A549 (cell line): ENCODE measurements around the gene SCARF1. TPM values are rescaled to one million over a fixed set of nuclear protein-coding genes. Genes with fewer than 3 reads are reported as not detected.

Experiments
- ATAC-seq, 2 experiments: fragments of 200-7000 bp in 1 of 2; fragments of >200 bp in 1 of 2; cut with Nextera tagmentation in 1 of 2; cut with Tn5 transposase in 1 of 2; 3 replicates each; pipeline versions ENCODE4 v1.8.0 to v1.9.1; 2018 to 2020; ENCODE audit warnings: mild to moderate bottlenecking in 1 of 2, moderate library complexity in 1 of 2
- CTCF ChIA-PET: fragments of 300-600 bp; sonication (Branson Sonifier 250); formaldehyde crosslinking; extraction: SDS; loops from one replicate; lab custom pipeline; 2021; ENCODE audit warnings: antibody characterized with exemption, inconsistent platforms; lab: Yijun Ruan, JAX
- POLR2A ChIA-PET: fragments of 350-600 bp; formaldehyde crosslinking; extraction: SDS; loops from one replicate; lab custom pipeline; 2021; ENCODE audit warnings: antibody characterized with exemption, inconsistent platforms; lab: Yijun Ruan, JAX
- DNase-seq, 2 experiments: peaks; one replicate each; pipeline versions ENCODE4 v3.0.0 to v3.0.0-alpha.2; 2011 to 2016; ENCODE audit warnings: low read depth in 1 of 2, low spot score in 1 of 2
- FAIRE-seq: peaks from 2 replicates; lab custom pipeline; 2011; peaks lifted over from hg19 to GRCh38; lab: Jason Lieb, UNC
- H3K27ac ChIP-seq, 2 experiments: fragments of >200 bp; sonication (Bioruptor Twin); formaldehyde crosslinking; 3 replicates each; pipeline ENCODE4 v1.5.1; 2016 to 2017
- H3K4me1 ChIP-seq: fragments of >200 bp; sonication (Bioruptor Twin); formaldehyde crosslinking; 3 replicates; pipeline ENCODE4 v1.6.1; 2016
- H3K4me2 ChIP-seq: fragments of >200 bp; sonication (Bioruptor Twin); formaldehyde crosslinking; 3 replicates; pipeline ENCODE4 v1.6.1; 2016
- H3K4me3 ChIP-seq: fragments of >200 bp; sonication (Bioruptor Twin); formaldehyde crosslinking; 3 replicates; pipeline ENCODE4 v1.5.1; 2016
- H3K9me3 ChIP-seq: fragments of >200 bp; sonication (Bioruptor Twin); formaldehyde crosslinking; 3 replicates; pipeline ENCODE4 v1.6.1; 2016
- CBX2 ChIP-seq: fragments of 200-600 bp; sonication (generic); IDR thresholded peaks from 2 replicates; pipeline ENCODE4 v1.6.1; 2016; ENCODE audit warnings: low read depth, mild to moderate bottlenecking, borderline replicate concordance
- CEBPB ChIP-seq, 2 experiments: fragments of >200 bp in 1 of 2; sonication (Bioruptor Twin) in 1 of 2; formaldehyde crosslinking in 1 of 2; IDR thresholded peaks; 2 replicates each; pipeline ENCODE4 v1.6.1; 2012 to 2016
- HDAC2 ChIP-seq: fragments of 200-600 bp; sonication (generic); IDR thresholded peaks from 2 replicates; pipeline ENCODE4 v1.6.1; 2016
- HEYL ChIP-seq: fragments of 250-450 bp; sonication (Bioruptor Pico); IDR thresholded peaks from 2 replicates; pipeline ENCODE4 v1.8.0; 2021; ENCODE audit warnings: mild to moderate bottlenecking, moderate library complexity
- KDM5A ChIP-seq: fragments of 200-600 bp; sonication (generic); IDR thresholded peaks from 2 replicates; pipeline ENCODE4 v1.6.1; 2016; ENCODE audit warnings: antibody characterized with exemption, mild to moderate bottlenecking
- MAZ ChIP-seq: fragments of 150-350 bp; IDR thresholded peaks from 2 replicates; pipeline ENCODE4 v1.6.1; 2014; ENCODE audit warnings: antibody characterized with exemption, low read depth, low read length, borderline replicate concordance
- PHF8 ChIP-seq: fragments of 200-600 bp; sonication (generic); IDR thresholded peaks from 2 replicates; pipeline ENCODE4 v1.6.1; 2016; ENCODE audit warnings: low read depth, mild to moderate bottlenecking, antibody characterized with exemption, moderate library complexity, borderline replicate concordance
- POLR2AphosphoS2 ChIP-seq: conservative IDR thresholded peaks from 2 replicates; pipeline ENCODE4 v1.6.1; 2012; ENCODE audit warnings: low read length, improper control_type of control experiment, inconsistent platforms
- RAD21 ChIP-seq, 2 experiments: fragments of >200 bp in 1 of 2; sonication (Bioruptor Twin) in 1 of 2; formaldehyde crosslinking in 1 of 2; IDR thresholded peaks in 1 of 2; conservative IDR thresholded peaks in 1 of 2; 2 replicates in 1 of 2; 3 replicates in 1 of 2; pipeline ENCODE4 v1.6.1; 2012 to 2018; ENCODE audit warnings: inconsistent platforms in 1 of 2
- RNF2 ChIP-seq: fragments of 200-600 bp; sonication (generic); IDR thresholded peaks from 2 replicates; pipeline ENCODE4 v1.6.1; 2016; ENCODE audit warnings: low read depth, mild to moderate bottlenecking, antibody characterized with exemption, moderate library complexity, borderline replicate concordance
- SMC3 ChIP-seq: fragments of >200 bp; sonication (Bioruptor Twin); formaldehyde crosslinking; IDR thresholded peaks from 3 replicates; pipeline ENCODE4 v1.6.1; 2018; ENCODE audit warnings: inconsistent platforms
- SREBF2 ChIP-seq: fragments of 450-650 bp; IDR thresholded peaks from 2 replicates; pipeline ENCODE4 v1.6.1; 2014; ENCODE audit warnings: mild to moderate bottlenecking, moderate library complexity
- TP53 ChIP-seq: fragments of 250-450 bp; sonication (Bioruptor Pico); IDR thresholded peaks from 2 replicates; pipeline ENCODE4 v1.5.0; 2021; ENCODE audit warnings: mild to moderate bottlenecking, moderate library complexity
- ZFP36 ChIP-seq: fragments of 450-650 bp; IDR thresholded peaks from 2 replicates; pipeline ENCODE4 v1.6.1; 2014; ENCODE audit warnings: borderline replicate concordance; ENCODE audit not compliant: partially characterized antibody
- WGBS: methylation state at CpG from one replicate; pipeline ENCODE4 v1.1.6; 2017; ENCODE audit errors: missing lambda C conversion rate; 5-methylcytosine and 5-hydroxymethylcytosine counted together
- polyA plus RNA-seq, 4 experiments: library from polyadenylated mRNA; depleted of rRNA in 3 of 4; stranded (reverse); fragments of >200 nt; fragmentation: RNase III in 1 of 4; extraction: RNeasy Plus Mini Kit Qiagen cat#74134 plus additional on column Dnase treatment in 1 of 4; gene quantifications; 2 replicates in 3 of 4; 3 replicates in 1 of 4; pipeline ENCODE4 v1.2.3, GENCODE V29; 2011 to 2017
- TF ChIP-seq, protein P1 (sequence below): fragments of 200-600 bp; sonication (generic); IDR thresholded peaks from 2 replicates; pipeline ENCODE4 v1.6.1; 2016; ENCODE audit warnings: antibody characterized with exemption, mild to moderate bottlenecking, moderate library complexity
- TF ChIP-seq, protein P2 (sequence below): fragments of 450-650 bp; IDR thresholded peaks from 2 replicates; pipeline ENCODE4 v1.6.1; 2014; ENCODE audit warnings: antibody characterized with exemption
- TF ChIP-seq, protein P3 (sequence below): IDR thresholded peaks from 2 replicates; pipeline ENCODE4 v1.6.1; 2012
- TF ChIP-seq, protein P4 (sequence below): fragments of 250-450 bp; sonication (Bioruptor Pico); IDR thresholded peaks from 2 replicates; pipeline ENCODE4 v1.5.0; 2021; ENCODE audit warnings: mild to moderate bottlenecking, moderate library complexity, borderline replicate concordance
- TF ChIP-seq, protein P5 (sequence below): fragments of >200 bp; sonication (Bioruptor Twin); formaldehyde crosslinking; IDR thresholded peaks from 3 replicates; pipeline ENCODE4 v1.6.1; 2016

SCARF1 gene
- polyA plus RNA-seq, 2 of the 4 experiments (the other 2 are of a cell fraction) = 0.09 to 0.30 TPM

DNA sequence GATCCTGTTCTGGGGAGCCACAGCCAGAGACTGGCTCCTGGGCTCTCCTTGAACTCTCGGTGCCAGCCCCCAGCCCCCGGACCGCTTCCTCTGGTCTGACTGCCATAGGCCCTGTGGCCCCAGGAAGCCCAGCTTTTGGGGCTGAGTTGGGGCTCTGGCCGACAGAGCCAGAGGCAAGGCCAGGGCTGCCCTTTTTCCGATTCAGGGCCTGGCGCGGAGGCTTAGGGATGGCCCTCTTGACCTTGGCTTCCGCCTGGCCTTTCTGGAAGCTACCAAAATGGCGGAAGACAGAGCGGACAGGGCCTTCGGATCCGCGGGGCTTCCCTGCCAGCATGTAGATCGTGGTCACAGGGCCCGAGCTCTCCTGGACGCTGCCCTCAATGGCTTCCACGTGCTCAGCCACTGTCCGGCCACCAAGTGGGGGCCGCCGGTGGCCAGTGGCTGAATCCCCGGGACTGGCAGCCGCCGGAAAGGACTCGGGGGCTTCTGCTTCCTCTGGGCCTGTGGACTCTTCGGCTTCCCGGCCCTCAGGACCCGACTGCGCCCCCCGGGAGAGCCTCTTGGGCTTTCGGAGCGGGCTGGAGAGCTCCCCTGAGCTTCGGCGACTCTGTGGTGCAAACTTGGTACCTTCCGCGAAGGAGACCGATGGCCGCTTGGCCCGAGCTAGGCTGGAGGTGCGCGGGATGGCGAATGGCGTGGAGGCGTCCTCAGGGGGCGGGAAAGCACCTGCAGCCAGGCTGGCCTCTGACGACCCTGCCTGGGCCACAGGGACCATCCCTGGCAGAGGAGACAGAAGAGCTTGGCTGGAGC, 10.5 kb downstream of the SCARF1 start:
- no peak for FAIRE-seq
- Histone ChIP-seq H3K9me3 (no peaks in the 10 kb centered on the region), H3K27ac (no peak overlapping the region), H3K4me3 (no peak overlapping the region), H3K4me1 (peaks cover 11% of the 10 kb centered on the region; the same call in 2 of the 3 replicates), H3K4me2 (no peak overlapping the region)
- ATAC-seq = no peak
- WGBS = 86% methylated on average over 45 of the region's 45 CpGs
- ChIA-PET POLR2A (no interaction called here), CTCF (interaction anchor here (0.6 to 14.7 kb wide), 6 partner anchors 13 to 120 kb away, joined by 3 to 497 read pairs (median 6); partner anchors contain the start of genes PITPNA and RILP)
- DNase-seq = no peak
- no peak for TF ChIP-seq TP53 (CRISPR knock-in tag)
- no peak for TF ChIP-seq RNF2
- TF ChIP-seq MAZ = no peak
- TF ChIP-seq KDM5A = no peak
- TF ChIP-seq, protein P1, sequence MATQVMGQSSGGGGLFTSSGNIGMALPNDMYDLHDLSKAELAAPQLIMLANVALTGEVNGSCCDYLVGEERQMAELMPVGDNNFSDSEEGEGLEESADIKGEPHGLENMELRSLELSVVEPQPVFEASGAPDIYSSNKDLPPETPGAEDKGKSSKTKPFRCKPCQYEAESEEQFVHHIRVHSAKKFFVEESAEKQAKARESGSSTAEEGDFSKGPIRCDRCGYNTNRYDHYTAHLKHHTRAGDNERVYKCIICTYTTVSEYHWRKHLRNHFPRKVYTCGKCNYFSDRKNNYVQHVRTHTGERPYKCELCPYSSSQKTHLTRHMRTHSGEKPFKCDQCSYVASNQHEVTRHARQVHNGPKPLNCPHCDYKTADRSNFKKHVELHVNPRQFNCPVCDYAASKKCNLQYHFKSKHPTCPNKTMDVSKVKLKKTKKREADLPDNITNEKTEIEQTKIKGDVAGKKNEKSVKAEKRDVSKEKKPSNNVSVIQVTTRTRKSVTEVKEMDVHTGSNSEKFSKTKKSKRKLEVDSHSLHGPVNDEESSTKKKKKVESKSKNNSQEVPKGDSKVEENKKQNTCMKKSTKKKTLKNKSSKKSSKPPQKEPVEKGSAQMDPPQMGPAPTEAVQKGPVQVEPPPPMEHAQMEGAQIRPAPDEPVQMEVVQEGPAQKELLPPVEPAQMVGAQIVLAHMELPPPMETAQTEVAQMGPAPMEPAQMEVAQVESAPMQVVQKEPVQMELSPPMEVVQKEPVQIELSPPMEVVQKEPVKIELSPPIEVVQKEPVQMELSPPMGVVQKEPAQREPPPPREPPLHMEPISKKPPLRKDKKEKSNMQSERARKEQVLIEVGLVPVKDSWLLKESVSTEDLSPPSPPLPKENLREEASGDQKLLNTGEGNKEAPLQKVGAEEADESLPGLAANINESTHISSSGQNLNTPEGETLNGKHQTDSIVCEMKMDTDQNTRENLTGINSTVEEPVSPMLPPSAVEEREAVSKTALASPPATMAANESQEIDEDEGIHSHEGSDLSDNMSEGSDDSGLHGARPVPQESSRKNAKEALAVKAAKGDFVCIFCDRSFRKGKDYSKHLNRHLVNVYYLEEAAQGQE = no peak
- TF ChIP-seq, protein P2, sequence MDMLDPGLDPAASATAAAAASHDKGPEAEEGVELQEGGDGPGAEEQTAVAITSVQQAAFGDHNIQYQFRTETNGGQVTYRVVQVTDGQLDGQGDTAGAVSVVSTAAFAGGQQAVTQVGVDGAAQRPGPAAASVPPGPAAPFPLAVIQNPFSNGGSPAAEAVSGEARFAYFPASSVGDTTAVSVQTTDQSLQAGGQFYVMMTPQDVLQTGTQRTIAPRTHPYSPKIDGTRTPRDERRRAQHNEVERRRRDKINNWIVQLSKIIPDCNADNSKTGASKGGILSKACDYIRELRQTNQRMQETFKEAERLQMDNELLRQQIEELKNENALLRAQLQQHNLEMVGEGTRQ = no peak
- TF ChIP-seq POLR2AphosphoS2 = no peak
- TF ChIP-seq ZFP36 = no peak
- TF ChIP-seq, protein P3, sequence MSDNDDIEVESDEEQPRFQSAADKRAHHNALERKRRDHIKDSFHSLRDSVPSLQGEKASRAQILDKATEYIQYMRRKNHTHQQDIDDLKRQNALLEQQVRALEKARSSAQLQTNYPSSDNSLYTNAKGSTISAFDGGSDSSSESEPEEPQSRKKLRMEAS = no peak
- TF ChIP-seq PHF8 = no peak
- TF ChIP-seq SMC3 = no peak
- no peak for TF ChIP-seq CBX2
- no peak for TF ChIP-seq HEYL (CRISPR knock-in tag)
- TF ChIP-seq, protein P4, sequence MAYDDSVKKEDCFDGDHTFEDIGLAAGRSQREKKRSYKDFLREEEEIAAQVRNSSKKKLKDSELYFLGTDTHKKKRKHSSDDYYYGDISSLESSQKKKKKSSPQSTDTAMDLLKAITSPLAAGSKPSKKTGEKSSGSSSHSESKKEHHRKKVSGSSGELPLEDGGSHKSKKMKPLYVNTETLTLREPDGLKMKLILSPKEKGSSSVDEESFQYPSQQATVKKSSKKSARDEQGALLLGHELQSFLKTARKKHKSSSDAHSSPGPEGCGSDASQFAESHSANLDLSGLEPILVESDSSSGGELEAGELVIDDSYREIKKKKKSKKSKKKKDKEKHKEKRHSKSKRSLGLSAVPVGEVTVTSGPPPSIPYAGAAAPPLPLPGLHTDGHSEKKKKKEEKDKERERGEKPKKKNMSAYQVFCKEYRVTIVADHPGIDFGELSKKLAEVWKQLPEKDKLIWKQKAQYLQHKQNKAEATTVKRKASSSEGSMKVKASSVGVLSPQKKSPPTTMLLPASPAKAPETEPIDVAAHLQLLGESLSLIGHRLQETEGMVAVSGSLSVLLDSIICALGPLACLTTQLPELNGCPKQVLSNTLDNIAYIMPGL = no peak
- no peak for TF ChIP-seq SREBF2
- no peak for TF ChIP-seq HDAC2
- TF ChIP-seq CEBPB (IDR thresholded peaks at IDR 0.05) = no peak
- no peak for TF ChIP-seq RAD21 (conservative IDR thresholded peaks at IDR 0.05 in 1 of 2, IDR thresholded peaks at IDR 0.05 in 1 of 2)
- TF ChIP-seq, protein P5, sequence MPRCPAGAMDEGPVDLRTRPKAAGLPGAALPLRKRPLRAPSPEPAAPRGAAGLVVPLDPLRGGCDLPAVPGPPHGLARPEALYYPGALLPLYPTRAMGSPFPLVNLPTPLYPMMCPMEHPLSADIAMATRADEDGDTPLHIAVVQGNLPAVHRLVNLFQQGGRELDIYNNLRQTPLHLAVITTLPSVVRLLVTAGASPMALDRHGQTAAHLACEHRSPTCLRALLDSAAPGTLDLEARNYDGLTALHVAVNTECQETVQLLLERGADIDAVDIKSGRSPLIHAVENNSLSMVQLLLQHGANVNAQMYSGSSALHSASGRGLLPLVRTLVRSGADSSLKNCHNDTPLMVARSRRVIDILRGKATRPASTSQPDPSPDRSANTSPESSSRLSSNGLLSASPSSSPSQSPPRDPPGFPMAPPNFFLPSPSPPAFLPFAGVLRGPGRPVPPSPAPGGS = no peak
